ENCODE measurements around the gene PAX8. TPM values are rescaled to one million over a fixed set of nuclear protein-coding genes. Genes with fewer than 3 reads are reported as not detected.

Gene PAX8
- total and polyA plus RNA-seq, 10 of the 15 experiments (the other 5 are each of a cell fraction or from before 2014, with no cell fraction given), result 0.16 to 2.5 (median 0.97) TPM

DNA sequence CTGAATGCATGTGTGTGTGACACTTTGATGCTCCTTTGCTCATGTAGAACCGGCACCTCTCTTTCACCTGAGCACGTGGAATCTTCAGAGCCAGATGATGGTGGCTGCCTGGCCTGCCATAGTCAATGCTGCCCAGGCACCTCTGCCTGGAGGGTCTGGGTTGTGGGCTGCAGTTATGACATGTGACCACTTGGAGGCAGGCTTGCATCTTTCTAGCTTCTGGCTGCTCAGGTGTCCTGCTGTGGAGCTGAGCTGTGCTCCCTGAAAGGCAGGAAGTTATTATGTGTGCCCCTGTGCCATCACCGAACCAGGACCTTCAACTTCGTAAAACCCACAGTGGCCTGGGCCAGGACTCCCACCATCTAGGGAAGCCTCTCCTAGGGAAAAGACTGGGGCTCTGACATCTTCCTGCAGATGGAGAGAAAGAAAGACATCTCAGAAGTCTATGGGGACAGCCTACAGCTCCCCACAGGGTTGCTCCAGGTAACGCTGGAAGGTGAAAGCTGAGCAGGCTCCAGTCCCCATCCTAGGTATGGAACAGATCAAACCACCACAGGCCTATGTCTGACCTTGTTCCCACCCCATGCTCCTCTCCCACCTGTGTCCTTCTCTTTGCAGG is 74.7 kb downstream of the PAX8 start (continued):
- TF ChIP-seq, protein P1, sequence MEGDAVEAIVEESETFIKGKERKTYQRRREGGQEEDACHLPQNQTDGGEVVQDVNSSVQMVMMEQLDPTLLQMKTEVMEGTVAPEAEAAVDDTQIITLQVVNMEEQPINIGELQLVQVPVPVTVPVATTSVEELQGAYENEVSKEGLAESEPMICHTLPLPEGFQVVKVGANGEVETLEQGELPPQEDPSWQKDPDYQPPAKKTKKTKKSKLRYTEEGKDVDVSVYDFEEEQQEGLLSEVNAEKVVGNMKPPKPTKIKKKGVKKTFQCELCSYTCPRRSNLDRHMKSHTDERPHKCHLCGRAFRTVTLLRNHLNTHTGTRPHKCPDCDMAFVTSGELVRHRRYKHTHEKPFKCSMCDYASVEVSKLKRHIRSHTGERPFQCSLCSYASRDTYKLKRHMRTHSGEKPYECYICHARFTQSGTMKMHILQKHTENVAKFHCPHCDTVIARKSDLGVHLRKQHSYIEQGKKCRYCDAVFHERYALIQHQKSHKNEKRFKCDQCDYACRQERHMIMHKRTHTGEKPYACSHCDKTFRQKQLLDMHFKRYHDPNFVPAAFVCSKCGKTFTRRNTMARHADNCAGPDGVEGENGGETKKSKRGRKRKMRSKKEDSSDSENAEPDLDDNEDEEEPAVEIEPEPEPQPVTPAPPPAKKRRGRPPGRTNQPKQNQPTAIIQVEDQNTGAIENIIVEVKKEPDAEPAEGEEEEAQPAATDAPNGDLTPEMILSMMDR (IDR thresholded peaks at IDR 0.05 in 2 of 3, conservative IDR thresholded peaks at IDR 0.05 in 1 of 3; ENCODE audit: control insufficient read depth in 2 of 3, extremely low read depth in 1 of 3, insufficient read depth in 1 of 3, low read depth in 3 of 3, low read length in 3 of 3), result peak; percentile 84 to 90 (median 89)
- TF ChIP-seq CREB1 (IDR thresholded peaks at IDR 0.05; ENCODE audit: low read depth) (0 out of 2 replicates have a peak, but pooled peaks have one; percentile 20), RAD21 (IDR thresholded peaks at IDR 0.05; ENCODE audit: insufficient read depth, low read depth, low read length) (peak; percentile 71), HDGF (IDR thresholded peaks at IDR 0.05) (0 out of 2 replicates have a peak, but pooled peaks have one; percentile 31), SMAD5 (IDR thresholded peaks at IDR 0.05; ENCODE audit: low read depth) (no peak), BACH1 (IDR thresholded peaks at IDR 0.05; ENCODE audit: borderline replicate concordance) (0 out of 2 replicates have a peak, but pooled peaks have one; percentile 33), TARDBP (IDR thresholded peaks at IDR 0.05; ENCODE audit: borderline replicate concordance) (peak; percentile 78; the same call in 1 of the 2 replicates), STAT3 (IDR thresholded peaks at IDR 0.05; ENCODE audit: low read depth, low read length) (no peak), MXI1 (IDR thresholded peaks at IDR 0.05; ENCODE audit: low read depth, low read length) (no peak), NRF1 (conservative IDR thresholded peaks at IDR 0.05; ENCODE audit: low read depth, low read length) (no peak), FOS (IDR thresholded peaks at IDR 0.05; ENCODE audit: borderline replicate concordance, extremely low read depth, insufficient read length) (no peak), ZNF384 (IDR thresholded peaks at IDR 0.05; ENCODE audit: borderline replicate concordance, low read depth, low read length) (no peak), PML (IDR thresholded peaks at IDR 0.05; ENCODE audit: low read length) (0 out of 2 replicates have a peak, but pooled peaks have one; percentile 28), YY1 (IDR thresholded peaks at IDR 0.05; ENCODE audit: low read depth, low read length) (peak; percentile 61; the same call in 1 of the 2 replicates), SMAD1 (IDR thresholded peaks at IDR 0.05; ENCODE audit: low read depth, partially characterized antibody) (no peak), BHLHE40 (IDR thresholded peaks at IDR 0.05; ENCODE audit: borderline replicate concordance in 1 of 2, low read depth in 2 of 2, low read length in 1 of 2) (0 out of 4 replicates have a peak, but pooled peaks of 1 of the 2 experiments have one; percentile 31), IRF4 (IDR thresholded peaks at IDR 0.05; ENCODE audit: low read depth, low read length) (peak; percentile 45; the same call in 1 of the 2 replicates), IKZF2 (IDR thresholded peaks at IDR 0.05) (no peak), NBN (IDR thresholded peaks at IDR 0.05) (no peak)
- TF ChIP-seq, protein P2, sequence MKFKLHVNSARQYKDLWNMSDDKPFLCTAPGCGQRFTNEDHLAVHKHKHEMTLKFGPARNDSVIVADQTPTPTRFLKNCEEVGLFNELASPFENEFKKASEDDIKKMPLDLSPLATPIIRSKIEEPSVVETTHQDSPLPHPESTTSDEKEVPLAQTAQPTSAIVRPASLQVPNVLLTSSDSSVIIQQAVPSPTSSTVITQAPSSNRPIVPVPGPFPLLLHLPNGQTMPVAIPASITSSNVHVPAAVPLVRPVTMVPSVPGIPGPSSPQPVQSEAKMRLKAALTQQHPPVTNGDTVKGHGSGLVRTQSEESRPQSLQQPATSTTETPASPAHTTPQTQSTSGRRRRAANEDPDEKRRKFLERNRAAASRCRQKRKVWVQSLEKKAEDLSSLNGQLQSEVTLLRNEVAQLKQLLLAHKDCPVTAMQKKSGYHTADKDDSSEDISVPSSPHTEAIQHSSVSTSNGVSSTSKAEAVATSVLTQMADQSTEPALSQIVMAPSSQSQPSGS (IDR thresholded peaks at IDR 0.05; ENCODE audit: low read length), result peak; percentile 28; the same call in 1 of the 2 replicates
- TF ChIP-seq, protein P3, sequence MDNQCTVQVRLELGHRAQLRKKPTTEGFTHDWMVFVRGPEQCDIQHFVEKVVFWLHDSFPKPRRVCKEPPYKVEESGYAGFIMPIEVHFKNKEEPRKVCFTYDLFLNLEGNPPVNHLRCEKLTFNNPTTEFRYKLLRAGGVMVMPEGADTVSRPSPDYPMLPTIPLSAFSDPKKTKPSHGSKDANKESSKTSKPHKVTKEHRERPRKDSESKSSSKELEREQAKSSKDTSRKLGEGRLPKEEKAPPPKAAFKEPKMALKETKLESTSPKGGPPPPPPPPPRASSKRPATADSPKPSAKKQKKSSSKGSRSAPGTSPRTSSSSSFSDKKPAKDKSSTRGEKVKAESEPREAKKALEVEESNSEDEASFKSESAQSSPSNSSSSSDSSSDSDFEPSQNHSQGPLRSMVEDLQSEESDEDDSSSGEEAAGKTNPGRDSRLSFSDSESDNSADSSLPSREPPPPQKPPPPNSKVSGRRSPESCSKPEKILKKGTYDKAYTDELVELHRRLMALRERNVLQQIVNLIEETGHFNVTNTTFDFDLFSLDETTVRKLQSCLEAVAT (IDR thresholded peaks at IDR 0.05), result no peak

Data from GM12878 (cell line).